NT2/D1 (cell line): ENCODE results near the gene FAM222B.

Source experiments
- YY1 ChIP-seq: IDR thresholded peaks from 2 replicates; pipeline ENCODE4 v1.6.1; 2011; ENCODE audit not compliant: insufficient read length, insufficient read depth
- ZNF274 ChIP-seq: IDR thresholded peaks from 2 replicates; pipeline ENCODE4 v1.6.1; 2011; ENCODE audit warnings: mild to moderate bottlenecking, low read depth, low read length

GRCh38 chr17:28878158-28878910, 35.7 kb upstream of the FAM222B start:
- TF ChIP-seq YY1 = no peak
- TF ChIP-seq ZNF274 = no peak
